Left lung (tissue), 10 donors: ENCODE measurements around the gene ALDH16A1. TPM values are rescaled to one million over a fixed set of nuclear protein-coding genes. Genes with fewer than 3 reads are reported as not detected.
"Not testable (repeated sequence)": the region's sequence is repeated elsewhere in the genome, so short reads cannot be mapped to it uniquely, and the experiment has no call there.

Source experiments
- ATAC-seq: fragments of 200-7000 bp; cut with Tn5 transposase; one replicate; pipeline ENCODE4 v1.9.1; 2020; ENCODE audit warnings: moderate library complexity
- DNase-seq, 4 donors: peaks; one replicate each; pipeline ENCODE4 v3.0.0-alpha.2; 2013 to 2020
- H3K27ac ChIP-seq, 2 donors: fragments of 200-600 bp; sonication (generic) in 1 of 2; one replicate each; pipeline versions ENCODE4 v1.5.0 to v1.8.0; 2020 to 2021
- H3K27me3 ChIP-seq, 2 donors: fragments of 200-600 bp; sonication (generic) in 1 of 2; one replicate each; pipeline versions ENCODE4 v1.5.0 to v1.8.0; 2020 to 2021
- H3K36me3 ChIP-seq, 2 donors: fragments of 200-600 bp; sonication (generic) in 1 of 2; one replicate each; pipeline versions ENCODE4 v1.5.0 to v1.8.0; 2020 to 2021
- H3K4me1 ChIP-seq, 2 donors: fragments of 200-600 bp; one replicate each; pipeline ENCODE4 v1.8.0; 2021
- H3K4me3 ChIP-seq, 2 donors: fragments of 200-600 bp; sonication (generic) in 1 of 2; one replicate each; pipeline versions ENCODE4 v1.5.0 to v1.8.0; 2020 to 2021; ENCODE audit warnings: mild to moderate bottlenecking in 1 of 2
- H3K9me3 ChIP-seq, 2 donors: fragments of 200-600 bp; sonication (generic) in 1 of 2; one replicate each; pipeline versions ENCODE4 v1.5.0 to v1.8.0; 2020 to 2021
- CTCF ChIP-seq, 2 donors: fragments of 200-600 bp; sonication (generic) in 1 of 2; IDR thresholded peaks; one replicate each; pipeline versions ENCODE4 v1.5.0 to v1.8.0; 2021; ENCODE audit warnings: antibody characterized with exemption in 2 of 2
- intact Hi-C, 2 donors: fragments of 100-400 bp; cut with DNase I; formaldehyde crosslinking; loops; one replicate each; pipeline versions ENCODE4 v1.11.2 to v1.14.2; 2022
- polyA plus RNA-seq, 6 donors: library from polyadenylated mRNA; unstranded; fragments of 120-200 nt; gene quantifications; one replicate each; pipeline ENCODE4 v1.2.1, GENCODE V29; 2013; ENCODE audit not compliant: insufficient read length in 6 of 6
- total RNA-seq, 2 donors: library from RNA; stranded (reverse); fragmentation: NEBNext Ultra II Directional; extraction: Animal tissue kit (Norgen Biotek cat#: 25700); gene quantifications; one replicate each; pipeline ENCODE4 v1.2.1, GENCODE V29; 2021
- donor health status: DM: no; HTN: yes; CAD: no.
- donor health status: DM: no; HTN: no; CAD: no.

The ALDH16A1 gene
- total and polyA plus RNA-seq, 8 donors = 12.6 to 54.2 (median 18.1) TPM

- H3K9me3 ChIP-seq = no peaks in the 10 kb centered on the region
- H3K4me3 ChIP-seq = no peak overlapping the region
- ATAC-seq (no peak), DNase-seq (peak in 1 of 4 donors; percentile 64)
- peaks cover 0 to 21% of the 10 kb centered on the region in 2 donors for H3K36me3 ChIP-seq
- TF ChIP-seq CTCF (IDR thresholded peaks at IDR 0.05) = no peak
- H3K4me1 ChIP-seq = peaks cover 0 to 26% of the 10 kb centered on the region in 2 donors
- H3K27ac ChIP-seq = peak overlapping the region; percentile 28 to 60
- intact Hi-C loops = no loop called here
- no peaks in the 10 kb centered on the region for H3K27me3 ChIP-seq
These were observed 3.3 kb downstream of the ALDH16A1 start for GRCh38 chr19:49456326-49456725.

- Histone ChIP-seq H3K4me1 (peaks cover 0 to 18% of the 10 kb centered on the region in 2 donors), H3K4me3 (no peak overlapping the region), H3K9me3 (no peaks in the 10 kb centered on the region), H3K27me3 (no peaks in the 10 kb centered on the region), H3K27ac (peak overlapping the region; percentile 35 to 72), H3K36me3 (peaks cover 0 to 33% of the 10 kb centered on the region in 2 donors)
- DNase-seq (no peak), ATAC-seq (no peak)
- intact Hi-C loops = no loop called here
- TF ChIP-seq CTCF (IDR thresholded peaks at IDR 0.05) = no peak
These were observed 5.5 kb downstream of the ALDH16A1 start for GRCh38 chr19:49458567-49458903.

GRCh38 chr19:49459388-49459787 is 6.4 kb downstream of the ALDH16A1 start:
- Histone ChIP-seq H3K36me3 (peaks cover 0 to 40% of the 10 kb centered on the region in 2 donors), H3K4me1 (peaks cover 0 to 10% of the 10 kb centered on the region in 2 donors), H3K27ac (no peak overlapping the region), H3K27me3 (no peaks in the 10 kb centered on the region), H3K9me3 (no peaks in the 10 kb centered on the region), H3K4me3 (no peak overlapping the region)
- DNase-seq (no peak), ATAC-seq (no peak)
- no peak for TF ChIP-seq CTCF (IDR thresholded peaks at IDR 0.05)
- intact Hi-C loops = no loop called here

- H3K9me3 ChIP-seq, H3K27me3 ChIP-seq, intact Hi-C loops, H3K4me1 ChIP-seq, ATAC-seq, H3K27ac ChIP-seq, DNase-seq, H3K4me3 ChIP-seq: not testable (repeated sequence)
- peaks cover 0 to 58% of the 10 kb centered on the region in 2 donors for H3K36me3 ChIP-seq
These were observed 8.1 kb downstream of the ALDH16A1 start for GRCh38 chr19:49461130-49461529.

GRCh38 chr19:49461656-49462055 is 8.6 kb downstream of the ALDH16A1 start:
- intact Hi-C loops = no loop called here
- Histone ChIP-seq H3K27ac (no peak overlapping the region), H3K36me3 (peaks cover 0 to 63% of the 10 kb centered on the region in 2 donors), H3K9me3 (no peaks in the 10 kb centered on the region), H3K4me3 (no peak overlapping the region), H3K27me3 (no peaks in the 10 kb centered on the region), H3K4me1 (peaks cover 0 to 9% of the 10 kb centered on the region in 2 donors)
- DNase-seq = no peak
- no peak for TF ChIP-seq CTCF (IDR thresholded peaks at IDR 0.05)
- no peak for ATAC-seq

GRCh38 chr19:49462492-49462891 is 9.5 kb downstream of the ALDH16A1 start:
- Histone ChIP-seq H3K36me3 (peaks cover 0 to 72% of the 10 kb centered on the region in 2 donors), H3K27ac (no peak overlapping the region), H3K4me3 (no peak overlapping the region), H3K9me3 (no peaks in the 10 kb centered on the region), H3K4me1 (peaks cover 0 to 9% of the 10 kb centered on the region in 2 donors), H3K27me3 (no peaks in the 10 kb centered on the region)
- intact Hi-C loops = no loop called here
- TF ChIP-seq CTCF (IDR thresholded peaks at IDR 0.05) = no peak
- no peak for ATAC-seq
- no peak for DNase-seq
